Stimulated activated CD4-positive, alpha-beta T cell treated with anti-CD3 and anti-CD28 coated beads, Interleukin-12 subunit alpha, Interleukin-12 subunit beta, amount 100 ng/mL, for 24 hours (primary cell): ENCODE measurements around the gene AGBL5.
"Not testable (repeated sequence)": the region's sequence is repeated elsewhere in the genome, so short reads cannot be mapped to it uniquely, and the experiment has no call there.

ENCODE experiments used
- DNase-seq, 2 experiments: peaks; one replicate each; pipeline ENCODE4 v3.0.0-alpha.2; 2020; ENCODE audit warnings: low read depth in 2 of 2

The AGBL5 gene

GRCh38 chr2:27118525-27119329 lies 67.3 kb downstream of the AGBL5 start, which contains the start of gene CGREF1:
Gene CGREF1, minus strand, starts transcription at chr2:27119128. Its CDS starts 14,762 bp downstream, at chr2:27104366.
- no peak for DNase-seq

- DNase-seq: not testable (repeated sequence)
These were observed 67.8 kb downstream of the AGBL5 start for GRCh38 chr2:27119330-27119670.
